ENCODE results near the gene RIPPLY3.

The RIPPLY3 gene

GRCh38 chr21:37055271-37055855, 48.9 kb downstream of the RIPPLY3 start:
- Histone ChIP-seq H3K27me3 (ENCODE audit: insufficient read depth, low read length) (no peaks in the 10 kb centered on the region), H3K27ac (ENCODE audit: low read length) (no peak overlapping the region), H3K4me1 (ENCODE audit: insufficient read depth, low read length) (peaks cover 14% of the 10 kb centered on the region), H3K4me3 (ENCODE audit: low read length) (no peak overlapping the region), H3K9me3 (ENCODE audit: insufficient read depth, low read depth, low read length) (no peaks in the 10 kb centered on the region), H3K36me3 (ENCODE audit: insufficient read depth, low read depth, low read length) (no peaks in the 10 kb centered on the region), H3K9ac (ENCODE audit: low read depth, low read length) (no peak overlapping the region)

GRCh38 chr21:37057614-37058013, 51.1 kb downstream of the RIPPLY3 start:
- Histone ChIP-seq H3K4me1 (ENCODE audit: insufficient read depth, low read length) (peaks cover 19% of the 10 kb centered on the region), H3K9me3 (ENCODE audit: insufficient read depth, low read depth, low read length) (no peaks in the 10 kb centered on the region), H3K9ac (ENCODE audit: low read depth, low read length) (no peak overlapping the region), H3K27ac (ENCODE audit: low read length) (no peak overlapping the region), H3K27me3 (ENCODE audit: insufficient read depth, low read length) (no peaks in the 10 kb centered on the region), H3K4me3 (ENCODE audit: low read length) (no peak overlapping the region), H3K36me3 (ENCODE audit: insufficient read depth, low read depth, low read length) (no peaks in the 10 kb centered on the region)

GRCh38 chr21:37058261-37058660, 51.8 kb downstream of the RIPPLY3 start:
- H3K27ac ChIP-seq (ENCODE audit: low read length) = no peak overlapping the region
- no peaks in the 10 kb centered on the region for H3K9me3 ChIP-seq (ENCODE audit: insufficient read depth, low read depth, low read length)
- peaks cover 19% of the 10 kb centered on the region for H3K4me1 ChIP-seq (ENCODE audit: insufficient read depth, low read length)
- H3K9ac ChIP-seq (ENCODE audit: low read depth, low read length) = no peak overlapping the region
- H3K36me3 ChIP-seq (ENCODE audit: insufficient read depth, low read depth, low read length) = no peaks in the 10 kb centered on the region
- H3K4me3 ChIP-seq (ENCODE audit: low read length) = no peak overlapping the region
- no peaks in the 10 kb centered on the region for H3K27me3 ChIP-seq (ENCODE audit: insufficient read depth, low read length)

GRCh38 chr21:37059181-37059580, 52.7 kb downstream of the RIPPLY3 start:
- no peaks in the 10 kb centered on the region for H3K36me3 ChIP-seq (ENCODE audit: insufficient read depth, low read depth, low read length)
- no peak overlapping the region for H3K4me3 ChIP-seq (ENCODE audit: low read length)
- H3K27me3 ChIP-seq (ENCODE audit: insufficient read depth, low read length) = no peaks in the 10 kb centered on the region
- no peak overlapping the region for H3K27ac ChIP-seq (ENCODE audit: low read length)
- H3K9me3 ChIP-seq (ENCODE audit: insufficient read depth, low read depth, low read length) = no peaks in the 10 kb centered on the region
- H3K9ac ChIP-seq (ENCODE audit: low read depth, low read length) = no peak overlapping the region
- peaks cover 19% of the 10 kb centered on the region for H3K4me1 ChIP-seq (ENCODE audit: insufficient read depth, low read length)

GRCh38 chr21:37060296-37060695, 53.8 kb downstream of the RIPPLY3 start:
- peaks cover 5% of the 10 kb centered on the region; the same call in 1 of the 2 replicates for H3K36me3 ChIP-seq (ENCODE audit: insufficient read depth, low read depth, low read length)
- peak overlapping the region; percentile 6; the same call in 1 of the 2 replicates for H3K4me3 ChIP-seq (ENCODE audit: low read length)
- H3K27ac ChIP-seq (ENCODE audit: low read length) = no peak overlapping the region
- H3K27me3 ChIP-seq (ENCODE audit: insufficient read depth, low read length) = no peaks in the 10 kb centered on the region
- H3K9me3 ChIP-seq (ENCODE audit: insufficient read depth, low read depth, low read length) = no peaks in the 10 kb centered on the region
- H3K4me1 ChIP-seq (ENCODE audit: insufficient read depth, low read length) = peaks cover 19% of the 10 kb centered on the region
- H3K9ac ChIP-seq (ENCODE audit: low read depth, low read length) = no peak overlapping the region

GRCh38 chr21:37061926-37062592, 55.6 kb downstream of the RIPPLY3 start:
- Histone ChIP-seq H3K27ac (ENCODE audit: low read length) (no peak overlapping the region), H3K27me3 (ENCODE audit: insufficient read depth, low read length) (no peaks in the 10 kb centered on the region), H3K36me3 (ENCODE audit: insufficient read depth, low read depth, low read length) (peaks cover 7% of the 10 kb centered on the region; the same call in 1 of the 2 replicates), H3K9ac (ENCODE audit: low read depth, low read length) (no peak overlapping the region), H3K4me1 (ENCODE audit: insufficient read depth, low read length) (peaks cover 19% of the 10 kb centered on the region), H3K4me3 (ENCODE audit: low read length) (no peak overlapping the region), H3K9me3 (ENCODE audit: insufficient read depth, low read depth, low read length) (no peaks in the 10 kb centered on the region)

- Histone ChIP-seq H3K9me3 (ENCODE audit: insufficient read depth, low read depth, low read length) (no peaks in the 10 kb centered on the region), H3K9ac (ENCODE audit: low read depth, low read length) (no peak overlapping the region), H3K36me3 (ENCODE audit: insufficient read depth, low read depth, low read length) (peaks cover 7% of the 10 kb centered on the region; the same call in 1 of the 2 replicates), H3K4me1 (ENCODE audit: insufficient read depth, low read length) (peaks cover 19% of the 10 kb centered on the region), H3K4me3 (ENCODE audit: low read length) (no peak overlapping the region), H3K27ac (ENCODE audit: low read length) (no peak overlapping the region), H3K27me3 (ENCODE audit: insufficient read depth, low read length) (no peaks in the 10 kb centered on the region)
Measured at GRCh38 chr21:37062593-37062935, 56.1 kb downstream of the RIPPLY3 start.

- Histone ChIP-seq H3K4me3 (ENCODE audit: low read length) (no peak overlapping the region), H3K27ac (ENCODE audit: low read length) (no peak overlapping the region), H3K27me3 (ENCODE audit: insufficient read depth, low read length) (no peaks in the 10 kb centered on the region), H3K36me3 (ENCODE audit: insufficient read depth, low read depth, low read length) (peaks cover 7% of the 10 kb centered on the region; the same call in 1 of the 2 replicates), H3K9me3 (ENCODE audit: insufficient read depth, low read depth, low read length) (no peaks in the 10 kb centered on the region), H3K9ac (ENCODE audit: low read depth, low read length) (no peak overlapping the region), H3K4me1 (ENCODE audit: insufficient read depth, low read length) (peaks cover 11% of the 10 kb centered on the region)
Measured at GRCh38 chr21:37063433-37063832, 56.9 kb downstream of the RIPPLY3 start.

GRCh38 chr21:37064841-37065240, 58.3 kb downstream of the RIPPLY3 start:
- Histone ChIP-seq H3K9me3 (ENCODE audit: insufficient read depth, low read depth, low read length) (no peaks in the 10 kb centered on the region), H3K27ac (ENCODE audit: low read length) (no peak overlapping the region)

GRCh38 chr21:37065561-37066177, 59.2 kb downstream of the RIPPLY3 start:
- H3K27ac ChIP-seq (ENCODE audit: low read length) = no peak overlapping the region
- H3K9me3 ChIP-seq (ENCODE audit: insufficient read depth, low read depth, low read length) = no peaks in the 10 kb centered on the region
- peaks cover 2% of the 10 kb centered on the region; the same call in 1 of the 2 replicates for H3K4me1 ChIP-seq (ENCODE audit: insufficient read depth, low read length)
- H3K27me3 ChIP-seq (ENCODE audit: insufficient read depth, low read length) = no peaks in the 10 kb centered on the region
- peaks cover 7% of the 10 kb centered on the region; the same call in 1 of the 2 replicates for H3K36me3 ChIP-seq (ENCODE audit: insufficient read depth, low read depth, low read length)
- H3K4me3 ChIP-seq (ENCODE audit: low read length) = no peak overlapping the region
- H3K9ac ChIP-seq (ENCODE audit: low read depth, low read length) = no peak overlapping the region

More at GRCh38 chr21:37064841-37065240, 58.3 kb downstream of the RIPPLY3 start:
- no peak overlapping the region for H3K9ac ChIP-seq (ENCODE audit: low read depth, low read length)
- H3K27me3 ChIP-seq (ENCODE audit: insufficient read depth, low read length) = no peaks in the 10 kb centered on the region
- H3K4me3 ChIP-seq (ENCODE audit: low read length) = no peak overlapping the region
- peaks cover 9% of the 10 kb centered on the region for H3K4me1 ChIP-seq (ENCODE audit: insufficient read depth, low read length)
- H3K36me3 ChIP-seq (ENCODE audit: insufficient read depth, low read depth, low read length) = peaks cover 7% of the 10 kb centered on the region; the same call in 1 of the 2 replicates

Measured in iPS-20b (cell line).